ENCODE data around the gene CTDSPL. TPM values are rescaled to one million over a fixed set of nuclear protein-coding genes. Genes with fewer than 3 reads are reported as not detected.

CTDSPL gene
- total RNA-seq, 1 donor, result 10.9 TPM

DNA sequence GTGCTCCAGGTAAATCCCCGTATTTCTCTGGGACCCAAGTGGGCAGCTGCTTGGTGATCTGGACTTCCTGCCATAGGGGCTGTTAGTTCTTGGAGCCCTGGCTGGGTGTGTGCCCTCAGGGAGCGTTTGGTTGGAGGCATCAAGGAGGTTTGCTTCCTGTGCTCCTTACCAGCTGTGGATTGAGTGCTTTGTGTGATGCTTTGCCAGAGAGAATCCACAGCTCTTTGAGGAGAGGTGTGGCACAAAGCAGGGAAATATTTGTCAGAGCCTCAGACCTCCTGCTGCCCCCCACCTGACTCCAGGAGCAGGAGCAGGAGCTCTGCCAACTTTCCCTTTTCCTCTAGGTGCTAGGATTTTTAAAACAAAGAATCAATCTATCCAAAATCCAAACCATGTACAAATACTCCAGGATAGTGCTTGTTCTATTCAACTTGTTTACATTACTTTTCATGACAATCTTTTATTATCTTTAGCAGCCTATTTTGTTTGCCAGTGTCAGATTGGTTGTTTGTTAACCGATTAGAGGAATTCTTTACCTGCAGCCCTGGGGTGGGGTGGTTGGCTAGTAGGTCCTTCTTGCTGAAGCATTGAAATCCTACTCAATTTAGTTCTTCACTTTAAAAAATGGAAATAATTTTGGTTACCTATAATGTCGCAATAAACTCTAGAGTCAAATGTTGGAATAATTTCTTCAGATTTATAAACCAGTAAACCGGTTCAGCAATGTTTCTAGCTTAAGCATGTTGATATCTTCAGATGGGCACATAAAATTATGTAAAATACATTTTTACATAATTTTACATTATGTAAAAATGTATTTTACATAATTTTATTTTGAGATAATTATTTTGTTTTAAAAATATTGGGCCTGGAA is 2.5 kb downstream of the CTDSPL start:
- peaks cover 14% of the 10 kb centered on the region for H3K4me1 ChIP-seq (ENCODE audit: insufficient read depth, low read length)
- no peak overlapping the region for H3K4me3 ChIP-seq (ENCODE audit: low read length)
- no peaks in the 10 kb centered on the region for H3K9me3 ChIP-seq (ENCODE audit: low read depth, low read length)
- H3K27me3 ChIP-seq (ENCODE audit: insufficient read depth, low read length), result no peaks in the 10 kb centered on the region

DNA sequence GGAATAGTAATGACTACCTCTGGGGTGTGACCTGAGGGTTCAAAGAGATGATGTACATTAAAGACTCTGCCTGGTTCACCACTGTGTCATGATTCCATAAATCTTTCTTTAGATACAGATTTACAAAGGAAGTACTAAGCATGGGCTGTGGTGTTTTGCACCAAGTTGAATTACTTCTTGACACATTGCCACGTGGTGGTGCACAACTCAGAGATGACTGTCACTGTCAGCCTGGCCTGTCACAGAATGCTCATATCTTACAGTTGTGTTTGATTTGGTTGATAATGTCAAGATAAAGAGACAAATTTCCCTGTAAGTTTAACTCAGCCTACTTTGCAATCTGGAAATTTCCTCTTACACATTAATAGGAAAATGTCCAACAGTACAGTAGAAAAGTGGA is 3.2 kb downstream of the CTDSPL start:
- Histone ChIP-seq H3K4me3 (ENCODE audit: low read length) (no peak overlapping the region), H3K4me1 (ENCODE audit: insufficient read depth, low read length) (peaks cover 10% of the 10 kb centered on the region), H3K27me3 (ENCODE audit: insufficient read depth, low read length) (peaks cover 2% of the 10 kb centered on the region), H3K9me3 (ENCODE audit: low read depth, low read length) (no peaks in the 10 kb centered on the region)

DNA sequence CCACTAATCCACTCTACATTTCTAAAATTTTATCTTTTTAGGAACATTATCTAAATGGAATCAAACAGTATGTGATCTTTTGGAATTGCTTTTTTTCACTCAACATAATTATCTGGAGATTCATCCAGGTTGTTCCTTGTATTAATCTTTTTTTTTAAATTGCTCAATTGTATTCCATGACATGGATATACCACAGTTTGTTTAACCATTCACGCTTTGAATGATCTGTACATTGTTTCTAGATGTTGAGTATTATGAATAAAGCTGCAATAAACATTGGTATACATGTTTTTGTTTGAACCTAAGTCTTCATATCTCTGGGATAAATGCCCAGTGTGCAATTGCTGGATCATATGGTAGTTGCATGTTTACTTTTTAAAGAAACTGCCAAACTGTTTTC is 5.5 kb downstream of the CTDSPL start:
- H3K4me1 ChIP-seq (ENCODE audit: insufficient read depth, low read length), result no peaks in the 10 kb centered on the region

DNA sequence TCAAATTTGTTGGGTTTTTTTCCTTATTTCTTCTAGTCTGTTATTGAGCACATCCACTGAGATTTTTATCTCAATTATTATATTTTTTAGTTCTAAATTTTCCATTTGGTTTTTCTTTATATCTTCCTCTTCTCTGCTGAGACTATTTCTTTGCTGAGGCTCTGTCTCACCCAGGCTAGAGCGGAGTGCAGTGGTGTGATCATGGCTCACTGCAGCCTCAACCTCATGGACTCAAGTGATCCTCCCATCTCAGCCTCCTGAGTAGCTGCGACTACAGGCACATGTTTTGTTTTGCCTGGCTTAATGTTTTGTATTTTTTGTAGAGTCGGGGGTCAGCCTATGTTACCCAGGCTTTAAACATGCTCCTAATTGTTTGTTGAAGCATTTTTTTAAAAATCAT is 10.2 kb downstream of the CTDSPL start:
- Histone ChIP-seq H3K9me3 (ENCODE audit: low read depth, low read length) (peaks cover 11% of the 10 kb centered on the region), H3K4me1 (ENCODE audit: insufficient read depth, low read length) (no peaks in the 10 kb centered on the region), H3K27me3 (ENCODE audit: insufficient read depth, low read length) (peaks cover 7% of the 10 kb centered on the region), H3K4me3 (ENCODE audit: low read length) (no peak overlapping the region)

More for the DNA sequence above, 5.5 kb downstream of the CTDSPL start:
- Histone ChIP-seq H3K4me3 (ENCODE audit: low read length) (no peak overlapping the region), H3K9me3 (ENCODE audit: low read depth, low read length) (peaks cover 11% of the 10 kb centered on the region), H3K27me3 (ENCODE audit: insufficient read depth, low read length) (peaks cover 7% of the 10 kb centered on the region)

DNA sequence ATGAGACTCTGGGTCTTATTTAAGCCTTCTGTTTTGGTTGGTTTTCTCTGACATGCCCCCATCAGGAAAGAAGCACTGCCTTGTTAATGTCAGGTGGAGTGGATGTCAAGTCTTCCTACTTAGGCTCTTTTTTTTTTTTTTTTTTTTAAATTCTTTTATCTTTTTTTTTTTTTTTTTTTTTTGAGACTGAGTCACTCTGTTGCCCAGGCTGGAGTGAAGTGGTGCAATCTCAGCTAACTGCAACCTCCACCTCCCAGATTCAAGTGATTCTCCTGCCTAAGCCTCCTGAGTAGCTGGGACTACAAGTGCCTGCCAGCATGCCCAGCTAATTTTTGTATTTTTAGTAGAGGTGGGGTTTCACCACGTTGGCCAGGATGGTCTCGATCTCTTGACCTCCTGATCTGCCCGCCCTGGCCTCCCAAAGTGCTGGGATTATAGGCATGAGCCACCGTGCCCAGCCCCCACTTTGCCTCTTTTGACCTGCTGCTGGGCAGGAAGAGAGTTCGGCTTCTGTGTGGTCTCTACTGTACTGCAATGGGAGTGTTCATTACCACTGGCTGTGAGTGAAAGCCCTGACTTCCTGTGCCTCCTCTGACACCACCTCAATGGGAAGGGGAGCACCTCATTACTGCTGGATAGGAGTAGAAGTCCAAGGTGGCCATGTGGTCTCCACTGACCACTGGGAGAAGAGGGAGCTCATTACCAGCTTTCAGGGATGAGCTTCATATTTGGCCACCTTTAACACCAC is 10.9 kb downstream of the CTDSPL start:
- Histone ChIP-seq H3K27me3 (ENCODE audit: insufficient read depth, low read length) (peaks cover 7% of the 10 kb centered on the region), H3K4me3 (ENCODE audit: low read length) (no peak overlapping the region), H3K4me1 (ENCODE audit: insufficient read depth, low read length) (no peaks in the 10 kb centered on the region), H3K9me3 (ENCODE audit: low read depth, low read length) (peaks cover 11% of the 10 kb centered on the region)

DNA sequence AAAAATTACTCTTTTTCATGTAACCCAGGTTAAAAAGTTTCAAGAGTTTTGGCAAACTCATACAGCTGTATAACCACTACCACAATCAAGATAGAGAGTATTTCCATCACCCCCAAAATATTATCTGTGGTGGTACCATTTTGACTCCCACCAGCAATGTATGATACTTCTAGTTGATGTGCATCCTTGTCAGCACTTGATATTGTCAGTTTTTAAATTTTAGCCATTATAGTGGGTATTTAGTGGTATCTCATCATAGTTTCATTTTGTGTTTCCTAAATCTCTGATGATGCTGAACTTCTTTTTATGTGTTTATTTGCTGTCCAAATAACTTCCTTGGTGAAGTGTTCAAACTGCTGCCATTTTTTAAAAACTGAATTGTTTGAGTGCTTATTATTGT is 14.6 kb downstream of the CTDSPL start:
- Histone ChIP-seq H3K4me1 (ENCODE audit: insufficient read depth, low read length) (no peaks in the 10 kb centered on the region), H3K27me3 (ENCODE audit: insufficient read depth, low read length) (no peaks in the 10 kb centered on the region), H3K4me3 (ENCODE audit: low read length) (no peak overlapping the region), H3K9me3 (ENCODE audit: low read depth, low read length) (peaks cover 9% of the 10 kb centered on the region)

DNA sequence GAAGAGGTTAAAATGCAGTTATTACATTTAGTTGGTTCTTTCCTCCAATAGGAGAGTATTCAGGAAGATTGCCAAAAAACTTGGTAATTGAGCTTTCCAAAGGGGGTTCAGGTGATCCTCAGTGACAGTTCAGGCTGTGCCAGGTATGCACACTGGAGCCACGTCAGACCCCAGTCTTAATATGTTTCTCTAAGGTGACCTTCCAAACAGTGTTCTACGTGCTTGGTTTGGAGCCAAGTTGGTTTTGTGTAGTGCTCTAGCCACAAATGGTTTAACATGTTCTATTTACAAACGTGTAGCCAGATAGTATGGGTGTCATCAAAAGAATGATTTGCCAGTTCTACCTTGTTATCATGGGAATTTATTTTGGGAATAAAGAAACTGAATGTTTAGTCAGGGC is 21.0 kb downstream of the CTDSPL start:
- no peaks in the 10 kb centered on the region for H3K9me3 ChIP-seq (ENCODE audit: low read depth, low read length)
- H3K27me3 ChIP-seq (ENCODE audit: insufficient read depth, low read length), result no peaks in the 10 kb centered on the region
- no peaks in the 10 kb centered on the region for H3K4me1 ChIP-seq (ENCODE audit: insufficient read depth, low read length)
- no peak overlapping the region for H3K4me3 ChIP-seq (ENCODE audit: low read length)

DNA sequence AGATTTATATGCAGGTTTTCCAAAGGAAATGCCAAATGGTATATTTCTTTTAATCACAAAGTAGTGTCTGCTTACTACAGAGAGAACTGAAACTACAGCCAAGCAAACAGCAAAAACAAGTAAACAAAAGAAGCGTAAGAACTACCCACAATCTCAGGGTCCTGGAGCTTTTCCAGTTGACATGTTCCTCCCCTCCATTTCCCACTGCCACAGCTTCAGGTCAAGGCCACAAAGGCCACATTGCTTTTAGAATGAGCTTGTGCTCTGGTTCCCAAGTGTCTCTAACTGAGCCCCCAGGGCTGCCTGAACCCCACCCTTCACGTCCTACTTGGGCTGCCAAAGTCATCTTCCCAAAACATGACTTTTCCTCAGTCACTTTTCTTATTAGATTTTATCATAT is 24.1 kb downstream of the CTDSPL start:
- H3K27me3 ChIP-seq (ENCODE audit: insufficient read depth, low read length), result no peaks in the 10 kb centered on the region
- no peak overlapping the region for H3K4me3 ChIP-seq (ENCODE audit: low read length)
- H3K4me1 ChIP-seq (ENCODE audit: insufficient read depth, low read length), result peaks cover 1% of the 10 kb centered on the region
- H3K9me3 ChIP-seq (ENCODE audit: low read depth, low read length), result no peaks in the 10 kb centered on the region

DNA sequence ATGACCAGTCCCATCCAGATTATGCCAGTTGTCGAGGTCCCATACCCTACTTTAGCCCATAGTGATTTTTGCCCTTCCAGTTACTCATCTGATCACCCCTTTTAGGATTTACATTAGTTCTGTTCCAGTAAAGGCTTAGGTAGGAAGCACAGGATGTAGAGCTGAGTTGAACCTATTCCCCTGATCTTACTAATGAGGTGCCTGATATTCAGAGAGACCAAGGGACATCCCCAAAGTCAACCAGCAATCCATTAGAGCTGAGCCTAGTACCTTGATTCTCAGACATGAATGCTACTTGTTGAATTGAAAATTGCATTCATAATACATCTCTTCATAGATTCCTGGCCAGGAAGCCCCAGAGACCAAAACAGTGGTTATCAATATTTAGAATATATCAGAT is 24.7 kb downstream of the CTDSPL start:
- Histone ChIP-seq H3K27me3 (ENCODE audit: insufficient read depth, low read length) (no peaks in the 10 kb centered on the region), H3K4me3 (ENCODE audit: low read length) (no peak overlapping the region), H3K9me3 (ENCODE audit: low read depth, low read length) (no peaks in the 10 kb centered on the region), H3K4me1 (ENCODE audit: insufficient read depth, low read length) (peaks cover 6% of the 10 kb centered on the region)

DNA sequence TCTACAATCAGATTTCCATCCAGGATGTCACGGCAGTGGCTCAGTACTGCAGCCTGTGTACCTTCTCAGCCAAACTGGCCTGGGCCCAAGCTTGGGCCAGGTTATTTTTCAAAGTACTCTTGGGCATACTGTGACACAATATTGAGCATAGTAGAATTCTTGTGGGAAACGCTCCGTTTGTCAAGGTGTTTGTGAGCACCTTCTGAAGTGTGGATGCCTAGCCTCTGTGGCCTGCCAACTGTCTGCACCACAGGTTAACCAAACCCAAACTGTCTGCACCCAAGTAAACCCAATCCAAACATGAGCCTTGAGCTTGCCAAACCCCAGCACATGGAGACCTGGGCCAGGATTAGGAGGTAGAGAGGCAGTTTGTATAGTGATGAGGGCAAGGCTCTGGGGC is 25.4 kb downstream of the CTDSPL start:
- peaks cover 6% of the 10 kb centered on the region for H3K4me1 ChIP-seq (ENCODE audit: insufficient read depth, low read length)
- no peaks in the 10 kb centered on the region for H3K9me3 ChIP-seq (ENCODE audit: low read depth, low read length)
- no peaks in the 10 kb centered on the region for H3K27me3 ChIP-seq (ENCODE audit: insufficient read depth, low read length)
- no peak overlapping the region for H3K4me3 ChIP-seq (ENCODE audit: low read length)

DNA sequence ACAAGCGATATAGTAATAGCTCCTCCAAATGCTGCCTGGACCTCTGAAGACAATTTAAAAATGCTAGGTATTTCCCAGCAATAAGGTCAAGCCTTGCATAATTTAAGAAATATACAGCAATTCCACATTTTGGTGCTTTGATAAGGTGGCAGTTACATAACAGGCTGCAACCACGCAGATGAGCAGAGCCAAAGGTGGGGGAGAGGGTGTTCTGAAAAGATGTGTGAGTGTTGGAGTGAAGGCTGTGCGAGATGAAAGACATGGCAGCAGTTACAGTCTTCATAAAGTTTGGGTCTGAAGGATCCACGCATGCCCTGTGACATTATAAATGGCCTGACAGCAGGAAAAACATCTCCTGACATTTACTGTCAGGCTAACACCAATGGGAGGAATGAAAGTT is 26.1 kb downstream of the CTDSPL start:
- Histone ChIP-seq H3K4me1 (ENCODE audit: insufficient read depth, low read length) (peaks cover 6% of the 10 kb centered on the region), H3K9me3 (ENCODE audit: low read depth, low read length) (no peaks in the 10 kb centered on the region), H3K27me3 (ENCODE audit: insufficient read depth, low read length) (no peaks in the 10 kb centered on the region), H3K4me3 (ENCODE audit: low read length) (no peak overlapping the region)

DNA sequence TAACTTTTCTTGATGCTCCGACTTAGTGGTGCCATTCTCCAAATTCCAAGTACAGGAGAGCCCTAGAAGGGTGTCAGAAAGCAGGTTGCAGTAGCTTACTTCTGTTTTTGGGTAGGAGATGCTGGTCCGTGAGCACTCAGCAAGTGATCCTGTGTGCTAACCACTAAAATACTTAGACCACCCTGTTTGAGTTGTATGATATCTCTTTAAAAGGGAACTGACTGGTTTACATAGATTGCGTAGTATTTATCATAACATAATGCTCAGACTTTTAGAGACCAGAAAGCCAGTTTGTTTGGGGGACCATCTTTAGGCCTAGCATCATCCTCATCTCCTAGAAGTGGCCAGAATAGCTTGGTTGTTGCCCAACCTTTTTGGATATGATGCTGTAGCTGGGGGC is 26.7 kb downstream of the CTDSPL start:
- H3K4me1 ChIP-seq (ENCODE audit: insufficient read depth, low read length), result peaks cover 6% of the 10 kb centered on the region
- no peaks in the 10 kb centered on the region for H3K27me3 ChIP-seq (ENCODE audit: insufficient read depth, low read length)
- H3K4me3 ChIP-seq (ENCODE audit: low read length), result no peak overlapping the region

DNA sequence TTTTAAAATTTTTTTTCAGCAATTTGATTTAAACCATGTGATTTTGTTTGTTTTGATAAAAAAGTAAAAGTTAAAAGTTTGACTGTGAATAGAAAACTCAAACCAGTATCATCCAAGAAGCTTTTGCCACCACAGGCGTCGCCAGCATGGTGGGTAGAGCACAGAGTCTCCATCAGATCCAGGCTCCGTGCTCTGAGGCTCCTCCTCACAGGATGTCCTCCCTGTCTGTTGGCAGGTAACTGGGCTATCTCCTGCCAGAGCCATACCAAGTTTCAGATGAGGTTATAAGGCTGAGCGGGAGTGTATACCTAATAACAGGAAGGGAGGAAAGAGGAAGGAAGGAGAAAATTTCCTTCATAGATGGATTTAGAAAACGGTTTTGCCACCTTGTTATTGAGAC is 28.8 kb downstream of the CTDSPL start:
- peaks cover 6% of the 10 kb centered on the region for H3K4me1 ChIP-seq (ENCODE audit: insufficient read depth, low read length)
- H3K27me3 ChIP-seq (ENCODE audit: insufficient read depth, low read length), result no peaks in the 10 kb centered on the region
- no peaks in the 10 kb centered on the region for H3K9me3 ChIP-seq (ENCODE audit: low read depth, low read length)
- no peak overlapping the region for H3K4me3 ChIP-seq (ENCODE audit: low read length)

More for the DNA sequence above, 26.7 kb downstream of the CTDSPL start:
- H3K9me3 ChIP-seq (ENCODE audit: low read depth, low read length), result no peaks in the 10 kb centered on the region

DNA sequence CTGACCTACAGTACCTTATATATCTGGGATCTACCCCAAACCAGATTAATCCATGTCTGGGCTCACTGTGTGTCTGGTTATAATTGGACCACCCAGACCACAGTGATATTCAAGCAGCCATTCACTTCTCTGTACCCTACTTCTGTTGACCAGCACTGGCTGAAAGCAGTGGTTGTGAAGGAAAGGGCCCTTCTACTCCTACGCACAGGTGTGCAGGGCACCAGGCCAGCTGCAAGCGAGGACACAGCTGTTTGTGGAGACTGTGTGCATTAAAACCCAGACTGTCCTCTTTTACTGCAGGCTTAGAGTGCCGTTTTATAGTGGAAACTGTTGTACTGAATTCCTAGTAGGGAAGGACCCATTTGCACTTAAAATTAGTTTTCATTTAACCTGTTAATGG is 29.5 kb downstream of the CTDSPL start:
- no peaks in the 10 kb centered on the region for H3K27me3 ChIP-seq (ENCODE audit: insufficient read depth, low read length)
- no peaks in the 10 kb centered on the region for H3K9me3 ChIP-seq (ENCODE audit: low read depth, low read length)
- H3K4me1 ChIP-seq (ENCODE audit: insufficient read depth, low read length), result peaks cover 6% of the 10 kb centered on the region
- H3K4me3 ChIP-seq (ENCODE audit: low read length), result no peak overlapping the region

DNA sequence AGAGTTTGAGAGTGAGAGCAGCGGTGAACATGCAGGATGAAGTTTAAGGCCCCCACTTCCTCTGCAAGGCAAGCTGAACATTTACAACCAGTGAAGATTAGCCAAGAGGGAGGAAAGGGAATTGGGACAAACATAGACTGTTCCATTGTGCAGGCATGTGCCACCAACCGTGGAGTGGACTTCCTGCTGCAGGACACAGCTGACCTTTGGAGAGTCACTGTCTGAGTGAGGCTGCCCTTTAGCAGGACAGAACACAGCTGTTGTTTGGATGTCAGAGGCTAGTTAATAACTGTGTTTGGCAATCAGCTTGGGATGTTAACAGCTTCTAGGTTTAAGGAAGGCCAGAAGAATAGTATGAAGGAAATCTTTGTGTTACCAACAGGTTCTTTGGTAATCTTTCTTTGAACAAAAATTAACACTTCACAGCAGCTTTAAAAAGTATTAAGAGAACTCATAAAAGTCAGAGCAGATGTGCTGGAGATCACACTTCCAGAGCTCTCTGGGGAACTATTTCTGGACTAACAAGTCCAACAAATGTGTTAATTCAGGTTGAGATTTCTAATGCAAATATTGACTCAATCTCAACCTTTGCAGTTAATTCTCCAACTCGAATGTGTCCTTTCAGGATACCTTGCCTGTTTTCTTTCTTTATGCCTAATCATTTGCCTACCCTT is 31.4 kb downstream of the CTDSPL start:
- no peaks in the 10 kb centered on the region for H3K9me3 ChIP-seq (ENCODE audit: low read depth, low read length)
- H3K4me3 ChIP-seq (ENCODE audit: low read length), result no peak overlapping the region
- H3K4me1 ChIP-seq (ENCODE audit: insufficient read depth, low read length), result peaks cover 6% of the 10 kb centered on the region
- H3K27me3 ChIP-seq (ENCODE audit: insufficient read depth, low read length), result no peaks in the 10 kb centered on the region

Measured in mononuclear cell (primary cell).